ENCODE measurements around the gene SPECC1. TPM values are rescaled to one million over a fixed set of nuclear protein-coding genes. Genes with fewer than 3 reads are reported as not detected.
A peak's percentile ranks its signal among the peaks of the same experiment; 100 is the strongest.

The SPECC1 gene
- total RNA-seq, 1 experiment from 2014 or later: 103 TPM

DNA sequence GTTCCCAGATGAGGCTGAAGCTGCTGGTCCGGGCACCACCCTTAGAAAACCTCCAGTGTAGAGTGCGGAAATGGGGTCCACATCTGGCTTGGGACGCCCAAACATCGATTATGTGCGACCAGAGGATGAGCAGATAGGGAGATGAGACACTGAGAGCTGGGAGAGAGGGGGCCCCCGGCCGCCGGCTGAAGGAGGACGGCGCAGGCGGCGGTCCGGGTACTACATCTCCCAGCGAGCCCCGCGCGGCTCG, 182 bp upstream of the SPECC1 start (continued):
- TF ChIP-seq ZNF423 (CRISPR knock-in tag; IDR thresholded peaks at IDR 0.05): no peak
- no peak for TF ChIP-seq TCF7 (CRISPR knock-in tag; IDR thresholded peaks at IDR 0.05; ENCODE audit: low read depth)
- TF ChIP-seq MYBL2 (CRISPR knock-in tag; IDR thresholded peaks at IDR 0.05): no peak
- TF ChIP-seq E2F5 (CRISPR knock-in tag; IDR thresholded peaks at IDR 0.05): peak; percentile 66; the same call in 1 of the 2 replicates
- TF ChIP-seq, protein P1, sequence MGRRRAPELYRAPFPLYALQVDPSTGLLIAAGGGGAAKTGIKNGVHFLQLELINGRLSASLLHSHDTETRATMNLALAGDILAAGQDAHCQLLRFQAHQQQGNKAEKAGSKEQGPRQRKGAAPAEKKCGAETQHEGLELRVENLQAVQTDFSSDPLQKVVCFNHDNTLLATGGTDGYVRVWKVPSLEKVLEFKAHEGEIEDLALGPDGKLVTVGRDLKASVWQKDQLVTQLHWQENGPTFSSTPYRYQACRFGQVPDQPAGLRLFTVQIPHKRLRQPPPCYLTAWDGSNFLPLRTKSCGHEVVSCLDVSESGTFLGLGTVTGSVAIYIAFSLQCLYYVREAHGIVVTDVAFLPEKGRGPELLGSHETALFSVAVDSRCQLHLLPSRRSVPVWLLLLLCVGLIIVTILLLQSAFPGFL (CRISPR knock-in tag; IDR thresholded peaks at IDR 0.05; ENCODE audit: borderline replicate concordance): no peak
- TF ChIP-seq ZNF138 (CRISPR knock-in tag; conservative IDR thresholded peaks at IDR 0.05): no peak
- TF ChIP-seq NR3C1 (CRISPR knock-in tag; conservative IDR thresholded peaks at IDR 0.05; ENCODE audit: low read depth): no peak
- TF ChIP-seq USF2 (CRISPR knock-in tag; IDR thresholded peaks at IDR 0.05): no peak

- ChIA-PET POLR2A (interaction anchor here (0.6 to 0.9 kb wide), 5 partner anchors 63 to 579 kb away, joined by 3 to 7 read pairs (median 5); no protein-coding TSS in a partner anchor), CTCF (interaction anchor here (0.5 to 3.3 kb wide), 34 partner anchors 13 to 1228 kb away, joined by 3 to 52 read pairs (median 4); partner anchors contain the start of genes B9D1, MAPK7 and ULK2)
- Mint-ChIP-seq H3K4me3 (peak overlapping the region; percentile 86), H3K9me3 (no peaks in the 10 kb centered on the region), H3K27me3 (ENCODE audit: low read depth) (peaks cover 44% of the 10 kb centered on the region), H3K4me1 (peaks cover 15% of the 10 kb centered on the region), H3K36me3 (no peaks in the 10 kb centered on the region), H3K27ac (no peak overlapping the region)
- TF ChIP-seq, protein P2, sequence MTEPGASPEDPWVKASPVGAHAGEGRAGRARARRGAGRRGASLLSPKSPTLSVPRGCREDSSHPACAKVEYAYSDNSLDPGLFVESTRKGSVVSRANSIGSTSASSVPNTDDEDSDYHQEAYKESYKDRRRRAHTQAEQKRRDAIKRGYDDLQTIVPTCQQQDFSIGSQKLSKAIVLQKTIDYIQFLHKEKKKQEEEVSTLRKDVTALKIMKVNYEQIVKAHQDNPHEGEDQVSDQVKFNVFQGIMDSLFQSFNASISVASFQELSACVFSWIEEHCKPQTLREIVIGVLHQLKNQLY (CRISPR knock-in tag; IDR thresholded peaks at IDR 0.05): no peak
- no peak for TF ChIP-seq ETV6 (CRISPR knock-in tag; IDR thresholded peaks at IDR 0.05)
- TF ChIP-seq ERG (CRISPR knock-in tag; IDR thresholded peaks at IDR 0.05): no peak
- TF ChIP-seq, protein P3, sequence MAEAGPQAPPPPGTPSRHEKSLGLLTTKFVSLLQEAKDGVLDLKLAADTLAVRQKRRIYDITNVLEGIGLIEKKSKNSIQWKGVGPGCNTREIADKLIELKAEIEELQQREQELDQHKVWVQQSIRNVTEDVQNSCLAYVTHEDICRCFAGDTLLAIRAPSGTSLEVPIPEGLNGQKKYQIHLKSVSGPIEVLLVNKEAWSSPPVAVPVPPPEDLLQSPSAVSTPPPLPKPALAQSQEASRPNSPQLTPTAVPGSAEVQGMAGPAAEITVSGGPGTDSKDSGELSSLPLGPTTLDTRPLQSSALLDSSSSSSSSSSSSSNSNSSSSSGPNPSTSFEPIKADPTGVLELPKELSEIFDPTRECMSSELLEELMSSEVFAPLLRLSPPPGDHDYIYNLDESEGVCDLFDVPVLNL (CRISPR knock-in tag; IDR thresholded peaks at IDR 0.05; ENCODE audit: borderline replicate concordance, low read depth): no peak
- TF ChIP-seq, protein P4, sequence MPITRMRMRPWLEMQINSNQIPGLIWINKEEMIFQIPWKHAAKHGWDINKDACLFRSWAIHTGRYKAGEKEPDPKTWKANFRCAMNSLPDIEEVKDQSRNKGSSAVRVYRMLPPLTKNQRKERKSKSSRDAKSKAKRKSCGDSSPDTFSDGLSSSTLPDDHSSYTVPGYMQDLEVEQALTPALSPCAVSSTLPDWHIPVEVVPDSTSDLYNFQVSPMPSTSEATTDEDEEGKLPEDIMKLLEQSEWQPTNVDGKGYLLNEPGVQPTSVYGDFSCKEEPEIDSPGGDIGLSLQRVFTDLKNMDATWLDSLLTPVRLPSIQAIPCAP (CRISPR knock-in tag; IDR thresholded peaks at IDR 0.05): no peak
- no peak for TF ChIP-seq AR (CRISPR knock-in tag; IDR thresholded peaks at IDR 0.05)
- TF ChIP-seq CDX4 (CRISPR knock-in tag; IDR thresholded peaks at IDR 0.05; ENCODE audit: borderline replicate concordance): no peak
- ATAC-seq: peak; percentile 4; the same call in 1 of the 2 replicates
- DNase-seq (ENCODE audit: low spot score): peak; percentile 28
Measured at GRCh38 chr17:20010099-20010863, 1.1 kb downstream of the SPECC1 start.
